H9 (cell line): ENCODE results near the gene CBFA2T2. TPM values are rescaled to one million over a fixed set of nuclear protein-coding genes. Genes with fewer than 3 reads are reported as not detected.

ENCODE experiments used
- DNase-seq: peaks from one replicate; pipeline ENCODE4 v3.0.0-alpha.2; 2017
- H2AFZ ChIP-seq: one replicate; pipeline ENCODE4 v1.6.1; 2013; ENCODE audit warnings: mild to moderate bottlenecking, low read length, control low read depth, moderate library complexity
- H2AK5ac ChIP-seq: 2 replicates; pipeline ENCODE4 v1.6.1; 2013; ENCODE audit warnings: low read length, control low read depth, mixed read lengths; ENCODE audit not compliant: insufficient read length
- H2BK120ac ChIP-seq: one replicate; pipeline ENCODE4 v1.6.1; 2013; ENCODE audit warnings: low read depth, mild to moderate bottlenecking, low read length, control low read depth, inconsistent platforms; ENCODE audit not compliant: poor library complexity, severe bottlenecking
- H2BK12ac ChIP-seq: 2 replicates; pipeline ENCODE4 v1.6.1; 2013; ENCODE audit warnings: low read length, control low read depth, mixed read lengths, low read depth; ENCODE audit not compliant: insufficient read length
- H2BK15ac ChIP-seq: 2 replicates; pipeline ENCODE4 v1.6.1; 2013; ENCODE audit warnings: low read depth, low read length, control low read depth
- H2BK20ac ChIP-seq: one replicate; pipeline ENCODE4 v1.6.1; 2013; ENCODE audit warnings: low read depth, mild to moderate bottlenecking, low read length, control low read depth, inconsistent platforms; ENCODE audit not compliant: poor library complexity, severe bottlenecking
- H2BK5ac ChIP-seq: 2 replicates; pipeline ENCODE4 v1.6.1; 2013; ENCODE audit warnings: low read length, control low read depth, mixed read lengths; ENCODE audit not compliant: insufficient read length
- H3K14ac ChIP-seq: 2 replicates; pipeline ENCODE4 v1.6.1; 2013; ENCODE audit warnings: low read length, control low read depth; ENCODE audit not compliant: insufficient read depth
- H3K18ac ChIP-seq: 2 replicates; pipeline ENCODE4 v1.6.1; 2013; ENCODE audit warnings: low read depth, mild to moderate bottlenecking, mixed read lengths, low read length, control low read depth; ENCODE audit not compliant: insufficient read length
- H3K23ac ChIP-seq: 2 replicates; pipeline ENCODE4 v1.6.1; 2013; ENCODE audit warnings: low read length, control low read depth, mixed read lengths, low read depth; ENCODE audit not compliant: insufficient read length
- H3K23me2 ChIP-seq: 2 replicates; pipeline ENCODE4 v1.6.1; 2013; ENCODE audit warnings: low read depth, mild to moderate bottlenecking, mixed read lengths, low read length, control low read depth; ENCODE audit not compliant: insufficient read length, poor library complexity, severe bottlenecking
- H3K27ac ChIP-seq: 2 replicates; pipeline ENCODE4 v1.5.1; 2013; ENCODE audit warnings: low read length, control low read depth, mixed read lengths, low read depth; ENCODE audit not compliant: insufficient read length
- H3K27me3 ChIP-seq: 2 replicates; pipeline ENCODE4 v1.6.1; 2013; ENCODE audit warnings: low read length, control low read depth, inconsistent platforms; ENCODE audit not compliant: insufficient read depth
- H3K4ac ChIP-seq: 2 replicates; pipeline ENCODE4 v1.6.1; 2013; ENCODE audit warnings: low read depth, mild to moderate bottlenecking, control low read depth, inconsistent platforms, low read length, moderate library complexity
- H3K4me1 ChIP-seq: 2 replicates; pipeline ENCODE4 v1.6.1; 2013; ENCODE audit warnings: low read length, control low read depth, inconsistent platforms; ENCODE audit not compliant: insufficient read depth
- H3K4me2 ChIP-seq: 2 replicates; pipeline ENCODE4 v1.6.1; 2013; ENCODE audit warnings: low read length, control low read depth, mixed read lengths; ENCODE audit not compliant: insufficient read length, insufficient read depth
- H3K56ac ChIP-seq: 2 replicates; pipeline ENCODE4 v1.6.1; 2013; ENCODE audit warnings: low read depth, mild to moderate bottlenecking, mixed read lengths, low read length, control low read depth; ENCODE audit not compliant: insufficient read length
- H3K79me1 ChIP-seq: 2 replicates; pipeline ENCODE4 v1.6.1; 2013; ENCODE audit warnings: low read depth, mild to moderate bottlenecking, moderate library complexity, low read length, control low read depth, inconsistent platforms; ENCODE audit not compliant: insufficient read depth, poor library complexity, severe bottlenecking
- H3K79me2 ChIP-seq: 2 replicates; pipeline ENCODE4 v1.6.1; 2013; ENCODE audit warnings: low read length, control low read depth, inconsistent platforms; ENCODE audit not compliant: insufficient read depth
- H3K9ac ChIP-seq: 2 replicates; pipeline ENCODE4 v1.6.1; 2013; ENCODE audit warnings: low read length, control low read depth, mixed read lengths; ENCODE audit not compliant: insufficient read length; ENCODE audit errors: extremely low read depth
- H3K9me3 ChIP-seq: one replicate; pipeline ENCODE4 v1.6.1; 2013; ENCODE audit warnings: low read depth, low read length, inconsistent platforms; ENCODE audit not compliant: control insufficient read depth
- H3T11ph ChIP-seq: one replicate; pipeline ENCODE4 v1.6.1; 2013; ENCODE audit warnings: mild to moderate bottlenecking, low read length, control low read depth, inconsistent platforms
- H4K20me1 ChIP-seq: one replicate; pipeline ENCODE4 v1.6.1; 2013; ENCODE audit not compliant: control insufficient read depth, insufficient read length, insufficient read depth
- H4K5ac ChIP-seq: 2 replicates; pipeline ENCODE4 v1.6.1; 2013; ENCODE audit warnings: low read depth, mild to moderate bottlenecking, mixed read lengths, low read length, control low read depth; ENCODE audit not compliant: insufficient read length
- H4K8ac ChIP-seq: replicated peaks from 2 replicates; pipeline ENCODE4 v1.6.1; 2013; ENCODE audit warnings: low read length, control low read depth, mixed read lengths, low read depth; ENCODE audit not compliant: insufficient read length
- H4K91ac ChIP-seq: 2 replicates; pipeline ENCODE4 v1.6.1; 2013; ENCODE audit warnings: low read depth, mild to moderate bottlenecking, moderate library complexity, mixed read lengths, low read length, control low read depth; ENCODE audit not compliant: insufficient read length
- H3K27ac Mint-ChIP-seq, 3 experiments: 2 replicates in 2 of 3; 3 replicates in 1 of 3; pipeline ENCODE4 v1.8.0; 2020 to 2021; ENCODE audit warnings: mixed read lengths in 3 of 3, mild to moderate bottlenecking in 1 of 3, moderate library complexity in 1 of 3
- H3K27me3 Mint-ChIP-seq: 2 replicates; pipeline ENCODE4 v1.8.0; 2021; ENCODE audit warnings: low read depth, mild to moderate bottlenecking, moderate library complexity, mixed read lengths
- H3K36me3 Mint-ChIP-seq, 3 experiments: 2 replicates in 2 of 3; 3 replicates in 1 of 3; pipeline ENCODE4 v1.8.0; 2020 to 2021; ENCODE audit warnings: low read depth in 3 of 3, mixed read lengths in 3 of 3; ENCODE audit not compliant: insufficient read depth in 1 of 3
- H3K4me1 Mint-ChIP-seq, 2 experiments: 2 replicates each; pipeline ENCODE4 v1.8.0; 2020; ENCODE audit warnings: mixed read lengths in 2 of 2
- H3K4me3 Mint-ChIP-seq, 2 experiments: 2 replicates in 1 of 2; 3 replicates in 1 of 2; pipeline ENCODE4 v1.8.0; 2020 to 2021; ENCODE audit warnings: mild to moderate bottlenecking in 2 of 2, mixed read lengths in 2 of 2, moderate library complexity in 1 of 2
- H3K9me3 Mint-ChIP-seq, 2 experiments: 2 replicates in 1 of 2; 3 replicates in 1 of 2; pipeline ENCODE4 v1.8.0; 2020; ENCODE audit warnings: mild to moderate bottlenecking in 2 of 2, mixed read lengths in 2 of 2, moderate library complexity in 1 of 2
- WGBS: extraction: QIAGEN DNeasy Blood & Tissue Kit; methylation state at CpG from one replicate; pipeline ENCODE4 v1.1.7; 2013; ENCODE audit warnings: missing lambda C conversion rate, low lambda C conversion rate, mixed read lengths; ENCODE audit not compliant: insufficient read length; ENCODE audit errors: extremely low coverage; 5-methylcytosine and 5-hydroxymethylcytosine counted together
- total RNA-seq: library from RNA; stranded (reverse); gene quantifications from 2 replicates; pipeline ENCODE4 v1.2.1, GENCODE V29; 2021
- TF ChIP-seq, protein P1 (sequence below): fragments of 200-600 bp; sonication (generic); conservative IDR thresholded peaks from 3 replicates; pipeline ENCODE4 v1.8.0; 2021; ENCODE audit warnings: antibody characterized with exemption, mild to moderate bottlenecking

CBFA2T2 gene
- total RNA-seq, 1 experiment from 2014 or later: 11.2 TPM

DNA sequence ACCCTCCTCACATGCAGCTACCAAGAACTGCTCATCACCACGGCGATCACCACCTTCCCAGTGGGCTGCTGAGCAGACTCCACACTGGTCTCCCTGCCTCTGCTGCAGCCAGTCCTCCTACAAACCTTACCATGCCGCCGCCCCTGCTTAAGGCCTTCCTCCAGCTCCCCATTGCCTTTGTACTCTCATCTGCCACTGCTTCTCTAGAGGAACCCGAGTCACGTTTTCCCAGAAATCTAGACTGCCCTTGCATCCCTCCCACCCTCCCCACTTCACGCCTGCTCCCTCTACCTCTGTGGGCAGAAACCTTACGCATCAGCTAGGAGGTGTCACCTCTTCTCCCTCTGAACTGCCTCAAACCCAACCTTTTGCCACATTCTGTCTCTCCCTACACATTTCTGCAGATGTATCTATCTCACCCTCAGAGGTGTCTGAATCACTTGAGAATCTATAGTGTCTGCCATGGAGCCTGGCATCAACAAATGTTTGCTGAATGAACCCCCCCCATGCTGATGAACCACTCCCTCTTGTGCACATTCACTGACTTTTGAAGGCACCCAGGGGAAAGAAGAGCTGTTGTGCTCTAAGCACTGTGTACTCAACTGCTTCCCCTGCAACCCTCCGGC lies 191.9 kb downstream of the CBFA2T2 start:
- no CpG with 5 or more reads among the region's 9 CpGs for WGBS
- H3K4me1 Mint-ChIP-seq: peaks cover 23% of the 10 kb centered on the region in 2 experiments
- Histone ChIP-seq H3K23me2 (peaks cover 10% of the 10 kb centered on the region), H2AK5ac (no peak overlapping the region), H3K4me2 (no peak overlapping the region), H4K8ac (no peak overlapping the region), H3K27me3 (no peaks in the 10 kb centered on the region), H2BK5ac (no peak overlapping the region), H2BK12ac (no peak overlapping the region), H3K27ac (no peak overlapping the region), H3K14ac (no peak overlapping the region), H4K20me1 (no peaks in the 10 kb centered on the region), H2BK15ac (no peak overlapping the region), H3K79me1 (no peaks in the 10 kb centered on the region), H2AFZ (no peak overlapping the region), H2BK120ac (no peak overlapping the region), H3K23ac (no peak overlapping the region), H3K56ac (no peak overlapping the region), H2BK20ac (no peak overlapping the region), H3K9me3 (no peaks in the 10 kb centered on the region), H4K91ac (no peak overlapping the region), H3K79me2 (peaks cover 7% of the 10 kb centered on the region; the same call in 1 of the 2 replicates), H4K5ac (no peak overlapping the region), H3K18ac (no peak overlapping the region), H3T11ph (no peak overlapping the region), H3K4me1 (no peaks in the 10 kb centered on the region), H3K4ac (no peak overlapping the region), H3K9ac (no peak overlapping the region)
- no peak for DNase-seq
- TF ChIP-seq, protein P1, sequence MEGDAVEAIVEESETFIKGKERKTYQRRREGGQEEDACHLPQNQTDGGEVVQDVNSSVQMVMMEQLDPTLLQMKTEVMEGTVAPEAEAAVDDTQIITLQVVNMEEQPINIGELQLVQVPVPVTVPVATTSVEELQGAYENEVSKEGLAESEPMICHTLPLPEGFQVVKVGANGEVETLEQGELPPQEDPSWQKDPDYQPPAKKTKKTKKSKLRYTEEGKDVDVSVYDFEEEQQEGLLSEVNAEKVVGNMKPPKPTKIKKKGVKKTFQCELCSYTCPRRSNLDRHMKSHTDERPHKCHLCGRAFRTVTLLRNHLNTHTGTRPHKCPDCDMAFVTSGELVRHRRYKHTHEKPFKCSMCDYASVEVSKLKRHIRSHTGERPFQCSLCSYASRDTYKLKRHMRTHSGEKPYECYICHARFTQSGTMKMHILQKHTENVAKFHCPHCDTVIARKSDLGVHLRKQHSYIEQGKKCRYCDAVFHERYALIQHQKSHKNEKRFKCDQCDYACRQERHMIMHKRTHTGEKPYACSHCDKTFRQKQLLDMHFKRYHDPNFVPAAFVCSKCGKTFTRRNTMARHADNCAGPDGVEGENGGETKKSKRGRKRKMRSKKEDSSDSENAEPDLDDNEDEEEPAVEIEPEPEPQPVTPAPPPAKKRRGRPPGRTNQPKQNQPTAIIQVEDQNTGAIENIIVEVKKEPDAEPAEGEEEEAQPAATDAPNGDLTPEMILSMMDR: no peak
- no peak overlapping the region for H3K4me3 Mint-ChIP-seq
- H3K27me3 Mint-ChIP-seq: peaks cover 3% of the 10 kb centered on the region
- H3K27ac Mint-ChIP-seq: peak overlapping the region; percentile 31 to 65 (median 41); a peak in 4 of 7 replicates
- H3K9me3 Mint-ChIP-seq: no peaks in the 10 kb centered on the region
- peaks cover 23 to 53% (median 35%) of the 10 kb centered on the region in 3 experiments; a peak in 6 of 7 replicates for H3K36me3 Mint-ChIP-seq
